BJ (cell line): ENCODE data around the gene ARMC9. TPM values are rescaled to one million over a fixed set of nuclear protein-coding genes. Genes with fewer than 3 reads are reported as not detected.

Experiments
- CTCF ChIA-PET: fragments of 350-600 bp; formaldehyde crosslinking; extraction: SDS; loops from one replicate; lab custom pipeline; 2021; ENCODE audit warnings: antibody characterized with exemption, inconsistent platforms; lab: Yijun Ruan, JAX
- POLR2A ChIA-PET: fragments of 300-600 bp; sonication (Branson Sonifier 250); formaldehyde crosslinking; extraction: SDS; loops from one replicate; lab custom pipeline; 2021; ENCODE audit warnings: antibody characterized with exemption; lab: Charles Lee
- DNase-seq: peaks from one replicate; pipeline ENCODE4 v3.0.0-alpha.2; 2011; ENCODE audit warnings: low read depth
- H3K27me3 ChIP-seq: 2 replicates; pipeline ENCODE4 v1.6.0; 2011; ENCODE audit warnings: low read length; ENCODE audit not compliant: control insufficient read depth, insufficient read depth
- H3K36me3 ChIP-seq: 2 replicates; pipeline ENCODE4 v1.5.1; 2011; ENCODE audit warnings: low read length; ENCODE audit not compliant: control insufficient read depth, insufficient read depth
- H3K4me3 ChIP-seq: 2 replicates; pipeline ENCODE4 v1.5.1; 2011; ENCODE audit warnings: low read depth, mild to moderate bottlenecking, control low read depth, low read length
- polyA plus RNA-seq: library from polyadenylated mRNA; depleted of rRNA; stranded (reverse); fragments of >200 nt; gene quantifications from 2 replicates; pipeline ENCODE4 v1.2.3, GENCODE V29; 2011
- TF ChIP-seq, protein P1 (sequence below): IDR thresholded peaks from 2 replicates; pipeline ENCODE4 v1.5.1; 2011; ENCODE audit warnings: low read depth, mild to moderate bottlenecking, control low read depth, inconsistent platforms, low read length, moderate library complexity; ENCODE audit not compliant: insufficient read depth

Gene ARMC9
- polyA plus RNA-seq, 1 experiment, result 83.1 TPM

DNA sequence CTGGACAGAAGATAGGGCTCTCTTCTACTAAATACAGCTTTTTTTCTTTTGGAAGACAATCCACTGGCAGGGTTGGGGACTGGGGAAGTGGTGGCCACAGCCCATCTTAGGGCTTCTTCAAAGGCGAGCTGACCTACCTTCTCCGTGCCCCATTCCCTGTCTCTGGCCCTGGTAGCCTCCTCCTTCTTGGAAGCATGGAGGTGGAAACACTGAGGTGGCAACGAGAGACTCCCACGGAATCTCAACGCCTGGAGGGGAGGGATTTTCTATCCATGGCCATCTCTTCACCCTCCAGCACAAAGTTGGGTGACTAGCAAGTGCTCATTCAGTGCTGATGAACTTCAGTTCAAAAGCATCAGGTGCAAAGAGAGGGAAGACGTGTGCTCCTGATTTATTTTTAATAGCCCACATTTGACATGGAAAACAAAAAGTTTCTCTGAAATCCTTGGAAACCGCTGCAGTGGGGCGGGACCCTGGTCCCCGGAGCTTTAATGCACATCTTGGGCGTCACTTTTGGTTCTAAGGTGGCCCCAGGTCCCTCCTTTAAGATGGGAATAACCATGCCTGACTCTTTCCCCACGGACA, 633 bp upstream of the ARMC9 start:
- ChIA-PET POLR2A (no interaction called here), CTCF (interaction anchor here (0.8 to 4.1 kb wide), 4 partner anchors 30 to 214 kb away, joined by 3 to 25 read pairs (median 4); no protein-coding TSS in a partner anchor)
- peak overlapping the region; percentile 71 for H3K4me3 ChIP-seq
- TF ChIP-seq, protein P1, sequence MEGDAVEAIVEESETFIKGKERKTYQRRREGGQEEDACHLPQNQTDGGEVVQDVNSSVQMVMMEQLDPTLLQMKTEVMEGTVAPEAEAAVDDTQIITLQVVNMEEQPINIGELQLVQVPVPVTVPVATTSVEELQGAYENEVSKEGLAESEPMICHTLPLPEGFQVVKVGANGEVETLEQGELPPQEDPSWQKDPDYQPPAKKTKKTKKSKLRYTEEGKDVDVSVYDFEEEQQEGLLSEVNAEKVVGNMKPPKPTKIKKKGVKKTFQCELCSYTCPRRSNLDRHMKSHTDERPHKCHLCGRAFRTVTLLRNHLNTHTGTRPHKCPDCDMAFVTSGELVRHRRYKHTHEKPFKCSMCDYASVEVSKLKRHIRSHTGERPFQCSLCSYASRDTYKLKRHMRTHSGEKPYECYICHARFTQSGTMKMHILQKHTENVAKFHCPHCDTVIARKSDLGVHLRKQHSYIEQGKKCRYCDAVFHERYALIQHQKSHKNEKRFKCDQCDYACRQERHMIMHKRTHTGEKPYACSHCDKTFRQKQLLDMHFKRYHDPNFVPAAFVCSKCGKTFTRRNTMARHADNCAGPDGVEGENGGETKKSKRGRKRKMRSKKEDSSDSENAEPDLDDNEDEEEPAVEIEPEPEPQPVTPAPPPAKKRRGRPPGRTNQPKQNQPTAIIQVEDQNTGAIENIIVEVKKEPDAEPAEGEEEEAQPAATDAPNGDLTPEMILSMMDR, result no peak
- peaks cover under 1% of the 10 kb centered on the region; the same call in 1 of the 2 replicates for H3K36me3 ChIP-seq
- DNase-seq, result no peak
- no peaks in the 10 kb centered on the region for H3K27me3 ChIP-seq

DNA sequence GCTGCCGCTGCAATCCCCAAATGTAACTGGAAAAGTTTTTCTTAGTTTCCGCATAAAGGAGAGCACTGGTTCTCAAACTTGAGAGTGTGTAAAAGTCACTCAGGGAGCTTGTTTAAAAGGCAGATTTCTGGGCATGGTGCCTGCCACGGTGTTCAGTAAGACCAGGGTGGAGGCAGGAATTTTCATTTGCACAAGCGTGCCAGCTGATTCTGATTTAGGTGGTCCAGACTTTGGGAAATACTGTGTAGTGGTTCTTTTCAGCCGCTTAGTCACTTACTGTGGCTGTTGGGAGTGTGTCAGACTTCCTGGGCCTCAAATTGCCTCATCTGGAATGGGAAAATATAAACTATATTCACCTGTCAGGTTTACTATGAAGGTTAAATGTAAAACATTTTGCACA, 788 bp downstream of the ARMC9 start:
- ChIA-PET POLR2A (interaction anchor here (0.7 kb wide), 1 partner anchor 231 kb away, joined by 4 read pairs; no protein-coding TSS in a partner anchor), CTCF (interaction anchor here (0.8 to 4.1 kb wide), 4 partner anchors 56 to 109 kb away, joined by 3 to 25 read pairs (median 4); no protein-coding TSS in a partner anchor)
- H3K4me3 ChIP-seq, result peak overlapping the region; percentile 71
- TF ChIP-seq, protein P1, result no peak
- H3K27me3 ChIP-seq, result no peaks in the 10 kb centered on the region
- H3K36me3 ChIP-seq, result peaks cover 3% of the 10 kb centered on the region
- DNase-seq, result no peak

DNA sequence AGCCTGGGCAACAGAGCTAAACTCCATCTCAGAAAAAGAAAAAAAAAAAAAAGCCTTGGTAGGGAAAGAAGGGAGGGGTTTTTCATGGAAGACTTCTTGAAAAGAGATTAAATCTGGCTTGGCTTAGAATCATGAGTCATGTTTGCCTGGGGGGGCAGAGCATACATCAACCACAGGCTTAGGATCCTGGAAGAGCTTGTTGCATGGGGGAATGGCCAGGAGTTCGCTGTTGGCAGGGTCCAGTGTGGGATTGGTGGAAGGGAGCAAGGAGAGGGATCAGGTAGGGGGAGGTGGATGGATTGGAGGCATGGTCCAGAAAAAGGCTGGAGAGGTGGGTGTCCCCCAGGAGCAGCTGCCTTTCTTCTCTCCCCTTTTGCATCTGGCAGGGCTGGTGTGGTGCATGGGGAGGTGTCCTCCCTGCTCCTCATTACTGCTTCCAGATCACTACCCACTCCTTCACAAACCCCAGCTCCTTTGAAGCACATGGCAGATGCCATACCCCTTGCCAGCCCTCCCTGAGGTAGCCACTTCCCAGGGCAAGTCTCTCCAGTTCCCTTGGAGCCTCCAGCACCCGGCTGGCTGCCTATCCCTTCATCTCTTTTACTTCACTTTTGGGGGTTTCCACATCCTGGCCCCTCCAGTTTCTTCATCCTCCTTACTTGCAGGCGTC, 2.5 kb downstream of the ARMC9 start:
- TF ChIP-seq, protein P1, result no peak
- Histone ChIP-seq H3K27me3 (no peaks in the 10 kb centered on the region), H3K36me3 (peaks cover 7% of the 10 kb centered on the region), H3K4me3 (peak overlapping the region; percentile 23)
- DNase-seq, result no peak
- CTCF ChIA-PET, result interaction anchor here (0.8 to 4.1 kb wide), 5 partner anchors 9 to 212 kb away, joined by 5 to 25 read pairs (median 8); no protein-coding TSS in a partner anchor
- POLR2A ChIA-PET, result interaction anchor here (0.7 kb wide), 1 partner anchor 48 kb away, joined by 3 read pairs; no protein-coding TSS in a partner anchor

DNA sequence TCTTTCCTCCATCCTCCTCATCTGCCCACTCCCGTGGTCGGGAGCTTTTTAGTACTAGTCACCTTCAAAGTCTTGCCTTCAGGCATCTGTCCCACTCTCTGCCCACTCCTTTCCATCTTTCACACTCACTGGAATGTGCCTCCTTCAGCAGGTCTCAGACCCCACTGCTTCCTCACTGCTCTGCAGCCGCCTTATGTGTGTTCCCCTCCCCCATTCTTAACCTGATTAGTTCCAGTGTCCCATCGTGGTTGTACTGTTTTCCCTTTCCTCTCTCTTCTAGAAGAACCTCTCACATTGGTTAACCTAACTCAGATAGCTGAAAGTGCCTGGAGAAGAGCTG, 3.0 kb downstream of the ARMC9 start:
- Histone ChIP-seq H3K4me3 (no peak overlapping the region), H3K36me3 (peaks cover 7% of the 10 kb centered on the region), H3K27me3 (no peaks in the 10 kb centered on the region)
- TF ChIP-seq, protein P1, result no peak
- CTCF ChIA-PET, result interaction anchor here (0.8 to 2.4 kb wide), 4 partner anchors 9 to 211 kb away, joined by 5 to 12 read pairs (median 8); no protein-coding TSS in a partner anchor
- POLR2A ChIA-PET, result no interaction called here
- no peak for DNase-seq

DNA sequence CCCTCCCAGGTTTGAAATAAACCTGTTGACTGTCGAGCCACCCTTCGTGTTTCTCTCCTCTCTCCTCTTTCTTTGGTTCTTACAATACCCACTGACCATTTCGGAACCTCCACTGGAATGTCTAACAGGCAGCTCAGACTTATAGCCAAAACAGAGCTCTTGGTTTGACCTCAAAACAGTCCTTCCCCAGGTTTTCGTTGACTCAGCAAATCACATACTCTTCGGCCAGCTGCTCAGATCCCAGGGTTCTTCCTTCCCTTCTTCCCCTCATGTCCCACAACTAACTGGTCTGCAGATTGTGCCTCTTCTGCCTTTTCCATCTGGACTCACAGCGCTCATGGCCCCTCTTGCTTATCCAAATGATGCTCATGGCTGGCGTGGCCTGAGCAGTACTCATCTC, 4.7 kb downstream of the ARMC9 start:
- no peak overlapping the region for H3K4me3 ChIP-seq
- ChIA-PET CTCF (interaction anchor here (0.7 to 1.8 kb wide), 4 partner anchors 12 to 208 kb away, joined by 3 to 9 read pairs (median 4); no protein-coding TSS in a partner anchor), POLR2A (no interaction called here)
- H3K27me3 ChIP-seq, result no peaks in the 10 kb centered on the region
- H3K36me3 ChIP-seq, result peaks cover 7% of the 10 kb centered on the region
- DNase-seq, result no peak
- TF ChIP-seq, protein P1, result no peak
